Measurements from ENCODE around the gene NLGN3.

NLGN3 gene

DNA sequence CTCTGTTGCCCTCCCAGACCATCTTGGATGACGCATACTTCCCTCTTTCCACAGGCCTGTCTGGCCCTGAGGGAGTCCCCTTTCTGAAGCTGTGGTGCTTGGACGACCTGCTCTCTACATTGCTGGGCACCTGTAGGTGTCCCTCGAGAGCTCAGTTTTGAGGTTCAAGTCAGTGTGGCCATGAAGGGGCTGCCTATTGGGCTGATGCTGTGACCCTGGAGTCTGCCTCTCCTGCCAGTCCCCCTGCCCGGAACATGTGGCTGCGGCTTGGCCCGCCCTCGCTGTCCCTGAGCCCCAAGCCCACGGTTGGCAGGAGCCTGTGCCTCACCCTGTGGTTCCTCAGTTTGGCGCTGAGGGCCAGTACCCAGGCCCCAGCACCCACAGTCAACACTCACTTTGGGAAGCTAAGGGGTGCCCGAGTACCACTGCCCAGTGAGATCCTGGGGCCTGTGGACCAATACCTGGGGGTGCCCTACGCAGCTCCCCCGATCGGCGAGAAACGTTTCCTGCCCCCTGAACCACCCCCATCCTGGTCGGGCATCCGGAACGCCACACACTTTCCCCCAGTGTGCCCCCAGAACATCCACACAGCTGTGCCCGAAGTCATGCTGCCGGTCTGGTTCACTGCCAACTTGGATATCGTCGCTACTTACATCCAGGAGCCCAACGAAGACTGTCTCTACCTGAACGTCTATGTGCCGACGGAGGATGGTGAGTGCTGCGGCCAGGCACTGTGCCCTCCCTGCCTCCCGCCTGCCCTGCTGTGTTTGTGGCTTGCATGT is 3.0 kb downstream of the NLGN3 start:
- H3K27me3 Mint-ChIP-seq, result peaks cover 22% of the 10 kb centered on the region
- H3K4me3 Mint-ChIP-seq, result no peak overlapping the region
- peaks cover 7% of the 10 kb centered on the region for H3K36me3 Mint-ChIP-seq (ENCODE audit: low read depth)
- no peak for DNase-seq
- H3K4me1 Mint-ChIP-seq (ENCODE audit: low read depth), result peaks cover 8% of the 10 kb centered on the region
- H3K9me3 Mint-ChIP-seq, result no peaks in the 10 kb centered on the region
- H3K27ac Mint-ChIP-seq, result no peak overlapping the region

- Mint-ChIP-seq H3K27ac (no peak overlapping the region), H3K9me3 (no peaks in the 10 kb centered on the region), H3K36me3 (ENCODE audit: low read depth) (peaks cover 3% of the 10 kb centered on the region), H3K4me1 (ENCODE audit: low read depth) (peaks cover 8% of the 10 kb centered on the region), H3K27me3 (peaks cover 26% of the 10 kb centered on the region), H3K4me3 (no peak overlapping the region)
- no peak for DNase-seq
These were observed 3.6 kb downstream of the NLGN3 start for GRCh38 chrX:71148278-71148663.

GRCh38 chrX:71151366-71151765 is 6.7 kb downstream of the NLGN3 start:
- Mint-ChIP-seq H3K27ac (no peak overlapping the region), H3K27me3 (peaks cover 23% of the 10 kb centered on the region), H3K4me1 (ENCODE audit: low read depth) (peaks cover 2% of the 10 kb centered on the region), H3K36me3 (ENCODE audit: low read depth) (no peaks in the 10 kb centered on the region), H3K9me3 (no peaks in the 10 kb centered on the region), H3K4me3 (no peak overlapping the region)
- no peak for DNase-seq

DNA sequence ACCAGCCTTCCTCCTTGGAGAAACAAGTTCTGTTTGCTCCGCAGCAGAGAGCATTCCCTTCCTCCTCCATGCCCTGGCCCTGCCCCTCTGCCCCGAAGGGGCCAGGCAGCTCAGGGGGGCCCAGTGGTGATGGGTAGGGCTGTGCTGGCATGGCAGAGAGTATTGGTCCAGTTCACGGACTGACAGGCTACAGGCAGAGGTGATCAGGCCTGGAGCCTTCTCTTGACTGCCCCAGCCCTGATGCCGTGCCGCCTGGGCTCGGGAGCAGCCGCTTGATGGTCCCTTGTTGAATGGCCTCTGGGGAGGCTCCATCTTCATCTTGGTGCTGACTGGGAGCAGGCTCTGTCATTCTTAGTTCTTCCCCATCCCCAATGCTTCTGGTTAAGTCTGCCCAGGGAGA is 9.6 kb downstream of the NLGN3 start:
- peaks cover 20% of the 10 kb centered on the region for H3K27me3 Mint-ChIP-seq
- H3K36me3 Mint-ChIP-seq (ENCODE audit: low read depth), result no peaks in the 10 kb centered on the region
- H3K4me3 Mint-ChIP-seq, result no peak overlapping the region
- no peak overlapping the region for H3K27ac Mint-ChIP-seq
- no peak for DNase-seq
- H3K9me3 Mint-ChIP-seq, result no peaks in the 10 kb centered on the region
- H3K4me1 Mint-ChIP-seq (ENCODE audit: low read depth), result peaks cover 4% of the 10 kb centered on the region

DNA sequence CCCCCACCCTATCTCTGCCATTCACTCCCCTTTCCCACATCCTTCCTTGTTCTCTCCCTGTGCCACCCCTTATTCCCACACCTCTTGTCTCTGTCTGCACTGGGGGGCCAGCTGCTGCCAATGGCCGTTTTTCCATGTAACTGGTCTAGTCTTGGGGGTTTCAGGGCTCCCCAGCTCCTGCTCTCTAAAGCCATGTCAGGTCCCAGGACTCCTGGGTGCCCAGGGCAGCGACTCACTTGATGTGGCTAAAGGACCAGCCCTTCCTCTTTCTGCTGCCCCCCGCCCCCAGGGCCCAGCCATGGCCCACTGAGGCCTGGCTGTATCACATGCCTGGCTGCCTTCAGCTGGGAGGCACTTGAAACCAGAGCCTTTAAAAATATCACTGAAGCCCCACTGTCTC is 10.0 kb downstream of the NLGN3 start:
- Mint-ChIP-seq H3K9me3 (no peaks in the 10 kb centered on the region), H3K36me3 (ENCODE audit: low read depth) (no peaks in the 10 kb centered on the region), H3K27me3 (peaks cover 22% of the 10 kb centered on the region), H3K27ac (no peak overlapping the region), H3K4me1 (ENCODE audit: low read depth) (peaks cover 8% of the 10 kb centered on the region), H3K4me3 (no peak overlapping the region)
- no peak for DNase-seq

GRCh38 chrX:71158603-71159002 is 14.0 kb downstream of the NLGN3 start:
- Mint-ChIP-seq H3K36me3 (ENCODE audit: low read depth) (no peaks in the 10 kb centered on the region), H3K27ac (no peak overlapping the region), H3K27me3 (peaks cover 27% of the 10 kb centered on the region), H3K4me3 (no peak overlapping the region), H3K4me1 (ENCODE audit: low read depth) (peaks cover 8% of the 10 kb centered on the region), H3K9me3 (no peaks in the 10 kb centered on the region)
- DNase-seq, result no peak

- Mint-ChIP-seq H3K4me3 (no peak overlapping the region), H3K9me3 (no peaks in the 10 kb centered on the region), H3K36me3 (ENCODE audit: low read depth) (no peaks in the 10 kb centered on the region), H3K4me1 (ENCODE audit: low read depth) (peaks cover 8% of the 10 kb centered on the region), H3K27ac (no peak overlapping the region), H3K27me3 (peaks cover 33% of the 10 kb centered on the region)
- DNase-seq, result no peak
These were observed 14.7 kb downstream of the NLGN3 start for GRCh38 chrX:71159335-71159734.

DNA sequence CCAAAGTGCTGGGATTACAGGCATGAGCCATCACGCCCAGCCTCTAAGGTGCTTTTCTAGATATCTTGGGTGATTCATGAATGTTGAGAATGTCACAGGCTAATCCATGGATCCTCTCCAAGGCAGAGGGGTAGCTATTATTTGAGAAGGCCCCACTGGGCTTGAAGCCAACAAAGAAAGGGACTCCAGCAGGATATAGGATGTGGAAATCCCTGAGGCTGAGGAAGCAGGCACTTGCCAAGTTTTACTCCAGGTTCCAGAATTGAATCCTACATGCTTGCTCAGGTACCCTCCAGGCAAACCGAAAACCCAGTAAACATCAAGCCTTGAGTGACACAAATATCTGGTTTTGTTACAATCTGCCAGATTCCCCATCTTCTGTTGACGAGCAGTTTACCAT is 15.8 kb downstream of the NLGN3 start:
- H3K9me3 Mint-ChIP-seq, result no peaks in the 10 kb centered on the region
- H3K36me3 Mint-ChIP-seq (ENCODE audit: low read depth), result no peaks in the 10 kb centered on the region

GRCh38 chrX:71162981-71163380 is 18.3 kb downstream of the NLGN3 start:
- H3K4me1 Mint-ChIP-seq (ENCODE audit: low read depth), result peaks cover 8% of the 10 kb centered on the region
- H3K4me3 Mint-ChIP-seq, result no peak overlapping the region
- H3K9me3 Mint-ChIP-seq, result no peaks in the 10 kb centered on the region
- peaks cover 7% of the 10 kb centered on the region for H3K36me3 Mint-ChIP-seq (ENCODE audit: low read depth)
- H3K27ac Mint-ChIP-seq, result no peak overlapping the region
- peaks cover 42% of the 10 kb centered on the region for H3K27me3 Mint-ChIP-seq
- no peak for DNase-seq

More for the DNA sequence above, 15.8 kb downstream of the NLGN3 start:
- Mint-ChIP-seq H3K4me1 (ENCODE audit: low read depth) (peaks cover 8% of the 10 kb centered on the region), H3K27me3 (peaks cover 40% of the 10 kb centered on the region), H3K27ac (no peak overlapping the region), H3K4me3 (no peak overlapping the region)
- DNase-seq, result no peak

- Mint-ChIP-seq H3K4me1 (ENCODE audit: low read depth) (peaks cover 5% of the 10 kb centered on the region), H3K36me3 (ENCODE audit: low read depth) (peaks cover 7% of the 10 kb centered on the region), H3K9me3 (no peaks in the 10 kb centered on the region), H3K4me3 (no peak overlapping the region), H3K27ac (no peak overlapping the region), H3K27me3 (peaks cover 39% of the 10 kb centered on the region)
- no peak for DNase-seq
These were observed 19.4 kb downstream of the NLGN3 start for GRCh38 chrX:71164071-71164470.

DNA sequence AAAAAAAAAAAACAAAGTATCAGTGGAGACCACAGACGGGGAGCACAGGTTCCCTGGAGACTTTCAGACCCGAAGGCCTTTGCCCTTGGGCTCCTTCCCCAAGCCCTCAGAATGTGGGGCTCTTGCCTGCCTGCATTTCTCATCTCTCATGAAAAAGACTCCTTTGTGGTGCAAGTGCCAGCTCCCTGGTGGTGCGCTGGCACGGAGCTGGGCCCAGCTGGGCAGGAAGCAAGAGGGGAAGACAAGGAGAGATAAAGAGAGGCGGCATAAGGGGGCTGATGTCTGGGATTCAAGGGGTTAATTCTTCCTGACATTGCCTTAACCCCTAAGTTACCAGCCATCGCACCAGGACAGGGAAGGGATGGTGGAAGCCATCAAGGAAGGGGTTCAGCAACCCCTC is 21.8 kb downstream of the NLGN3 start:
- H3K4me3 Mint-ChIP-seq, result no peak overlapping the region
- peaks cover 2% of the 10 kb centered on the region for H3K4me1 Mint-ChIP-seq (ENCODE audit: low read depth)
- peaks cover 7% of the 10 kb centered on the region for H3K36me3 Mint-ChIP-seq (ENCODE audit: low read depth)
- H3K27ac Mint-ChIP-seq, result no peak overlapping the region
- no peak for DNase-seq
- peaks cover 39% of the 10 kb centered on the region for H3K27me3 Mint-ChIP-seq
- no peaks in the 10 kb centered on the region for H3K9me3 Mint-ChIP-seq

- Mint-ChIP-seq H3K27me3 (peaks cover 36% of the 10 kb centered on the region), H3K4me3 (no peak overlapping the region), H3K27ac (no peak overlapping the region)
These were observed 22.6 kb downstream of the NLGN3 start for GRCh38 chrX:71167031-71167781.

DNA sequence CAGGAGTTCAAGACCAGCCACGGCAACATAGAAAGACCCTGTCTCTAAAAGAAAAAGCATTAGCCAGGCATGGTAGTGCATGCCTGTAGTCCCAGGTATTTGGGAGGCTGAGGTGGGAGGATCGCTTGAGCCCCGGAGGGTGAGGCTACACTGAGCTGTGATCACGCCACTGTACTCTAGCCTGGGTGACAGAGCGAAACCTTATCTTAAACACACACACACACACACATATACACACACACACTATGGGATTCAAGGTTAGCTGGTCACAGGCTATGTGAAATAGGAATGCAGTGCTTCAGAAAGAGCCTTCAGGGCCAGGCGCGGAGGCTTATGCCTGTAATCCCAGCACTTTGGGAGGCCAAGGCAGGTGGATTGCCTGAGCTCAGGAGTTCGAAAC is 23.5 kb downstream of the NLGN3 start:
- Mint-ChIP-seq H3K36me3 (ENCODE audit: low read depth) (peaks cover 7% of the 10 kb centered on the region), H3K9me3 (no peaks in the 10 kb centered on the region), H3K27me3 (peaks cover 30% of the 10 kb centered on the region), H3K4me1 (ENCODE audit: low read depth) (peaks cover 3% of the 10 kb centered on the region), H3K27ac (no peak overlapping the region), H3K4me3 (no peak overlapping the region)
- DNase-seq, result no peak

More at GRCh38 chrX:71167031-71167781, 22.6 kb downstream of the NLGN3 start:
- DNase-seq, result no peak
- H3K36me3 Mint-ChIP-seq (ENCODE audit: low read depth), result peaks cover 7% of the 10 kb centered on the region
- H3K9me3 Mint-ChIP-seq, result no peaks in the 10 kb centered on the region
- H3K4me1 Mint-ChIP-seq (ENCODE audit: low read depth), result peaks cover 3% of the 10 kb centered on the region

- Mint-ChIP-seq H3K9me3 (no peaks in the 10 kb centered on the region), H3K4me1 (ENCODE audit: low read depth) (peaks cover 3% of the 10 kb centered on the region), H3K27ac (no peak overlapping the region), H3K36me3 (ENCODE audit: low read depth) (peaks cover 10% of the 10 kb centered on the region), H3K27me3 (peaks cover 23% of the 10 kb centered on the region), H3K4me3 (no peak overlapping the region)
- no peak for DNase-seq
These were observed 24.9 kb downstream of the NLGN3 start for GRCh38 chrX:71169586-71169985.

DNA sequence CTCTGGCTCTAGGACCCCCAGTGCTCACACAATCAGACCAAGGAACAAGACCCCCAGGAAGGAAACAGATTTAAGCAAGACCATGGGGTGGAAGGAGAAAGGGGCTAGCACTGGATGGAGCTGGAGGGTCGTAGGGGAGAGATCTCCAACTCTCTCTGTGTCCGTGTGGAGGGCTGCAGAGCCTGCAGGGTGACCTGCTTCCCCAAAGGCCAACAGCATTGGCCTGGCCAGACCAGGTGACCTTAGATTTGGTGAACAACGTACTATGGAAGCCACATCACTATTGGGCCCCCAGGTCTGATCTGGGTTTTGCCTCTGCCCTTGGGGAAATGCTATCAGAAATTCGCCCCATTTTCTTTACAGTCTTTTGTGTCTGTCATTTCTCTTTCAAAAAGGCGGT is 26.0 kb downstream of the NLGN3 start:
- no peak overlapping the region for H3K27ac Mint-ChIP-seq
- H3K9me3 Mint-ChIP-seq, result no peaks in the 10 kb centered on the region
- no peak for DNase-seq
- peaks cover 3% of the 10 kb centered on the region for H3K4me1 Mint-ChIP-seq (ENCODE audit: low read depth)
- H3K4me3 Mint-ChIP-seq, result no peak overlapping the region
- peaks cover 17% of the 10 kb centered on the region for H3K27me3 Mint-ChIP-seq
- H3K36me3 Mint-ChIP-seq (ENCODE audit: low read depth), result peaks cover 10% of the 10 kb centered on the region
